Measurements from ENCODE around the gene TMEM256. TPM values are rescaled to one million over a fixed set of nuclear protein-coding genes. Genes with fewer than 3 reads are reported as not detected.

Gene TMEM256
- total and polyA plus RNA-seq, 2 of the 8 experiments (the other 6 are each of a cell fraction or from before 2014, with no cell fraction given): 97.0 to 350 TPM

DNA sequence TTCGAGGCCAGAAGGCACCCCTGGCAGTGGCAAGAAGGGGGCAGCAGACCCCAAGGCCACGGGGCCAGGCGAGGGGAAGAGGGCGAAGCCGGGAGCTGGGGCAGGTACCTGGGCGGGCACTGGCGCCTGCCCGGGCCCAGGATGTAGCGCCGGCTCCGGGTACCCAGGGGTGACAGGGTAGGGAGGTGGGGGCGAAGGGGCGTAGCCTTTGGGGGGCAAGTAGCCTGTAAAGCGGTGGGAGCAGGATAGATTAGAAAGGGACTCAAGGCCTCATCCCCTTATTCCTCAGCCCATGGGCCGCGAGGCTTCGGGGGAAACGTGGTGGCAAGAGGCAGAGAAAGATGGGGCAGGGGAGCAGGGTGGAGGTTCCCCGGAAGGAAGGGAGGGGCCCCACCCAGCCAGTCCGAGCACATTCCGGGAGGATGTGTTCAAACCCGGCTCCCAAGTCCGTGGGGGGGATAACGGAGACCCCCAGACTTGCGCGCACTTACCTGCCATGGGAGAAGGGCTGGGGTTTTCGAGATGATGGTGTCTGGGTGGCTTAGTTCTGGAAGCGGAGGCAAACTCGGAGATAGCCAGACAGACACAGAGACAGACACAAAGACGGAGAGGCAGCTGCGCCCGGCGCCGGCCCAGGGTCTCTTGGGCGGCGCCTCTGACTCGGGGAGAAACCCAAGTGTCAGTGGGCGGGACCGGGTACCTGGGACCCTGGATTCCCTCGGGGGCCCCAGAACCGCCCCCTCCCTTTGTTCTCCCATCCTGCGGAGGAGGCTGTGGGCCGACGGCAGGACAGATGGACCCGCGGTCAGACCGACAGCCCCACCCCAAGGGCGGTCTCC, 10.1 kb downstream of the TMEM256 start:
- no peak overlapping the region for H2BK12ac ChIP-seq (ENCODE audit: low read depth, low read length)
- peaks cover 14% of the 10 kb centered on the region; the same call in 1 of the 2 replicates for H3K23me2 ChIP-seq (ENCODE audit: low read depth, low read length)
- no peak overlapping the region for H2BK20ac ChIP-seq (ENCODE audit: low read length)
- H2AK5ac ChIP-seq (ENCODE audit: low read depth, low read length): no peak overlapping the region
- H2BK5ac ChIP-seq (ENCODE audit: low read depth, low read length): peak overlapping the region; percentile 75; the same call in 1 of the 2 replicates
- DNase-seq (ENCODE audit: low read depth in 1 of 2, low spot score in 2 of 2): peak in 1 of 2 experiments; percentile 78
- peak overlapping the region in 2 of 4 experiments; percentile 5 to 26; a peak in 1 of 7 replicates for H3K9ac ChIP-seq (replicated peaks in 1 of 4; ENCODE audit: extremely low read depth in 1 of 4, low read depth in 3 of 4, low read length in 3 of 4)
- H3K4me3 ChIP-seq (ENCODE audit: extremely low read depth in 1 of 4, insufficient read depth in 2 of 4, low read depth in 3 of 4, low read length in 4 of 4): peak overlapping the region; percentile 69 to 83 (median 72)
- no peak overlapping the region for H4K91ac ChIP-seq (replicated peaks; ENCODE audit: insufficient read length, low read length)
- peaks cover under 1 to 8% of the 10 kb centered on the region in 2 experiments for H4K20me1 ChIP-seq (replicated peaks in 1 of 2; ENCODE audit: control insufficient read depth in 1 of 2, insufficient read depth in 2 of 2, low read length in 2 of 2)
- peak overlapping the region; percentile 91 to 95 for H3K4me2 ChIP-seq (ENCODE audit: insufficient read depth in 1 of 2, low read depth in 2 of 2, low read length in 2 of 2)
- FAIRE-seq: no peak
- ChIA-PET POLR2A (ENCODE audit: partially characterized antibody) (interaction anchor here (0.9 to 4.9 kb wide), 9 partner anchors 9 to 159 kb away, joined by 3 to 29 read pairs (median 4); partner anchors contain the start of genes TMEM256 and TNK1), CTCF (ENCODE audit: partially characterized antibody) (interaction anchor here (0.6 to 2.6 kb wide), 12 partner anchors 10 to 196 kb away, joined by 3 to 9 read pairs (median 4); partner anchors contain the start of genes KCTD11, SOX15 and SPEM1)
- no peaks in the 10 kb centered on the region; the same call in 1 of the 2 replicates for H3K79me1 ChIP-seq (ENCODE audit: low read depth, low read length)
- peak overlapping the region; percentile 40 for H3K56ac ChIP-seq (replicated peaks; ENCODE audit: insufficient read length, low read depth, low read length)
- H3K79me2 ChIP-seq (ENCODE audit: control insufficient read depth in 1 of 2, insufficient read depth in 2 of 2, low read length in 2 of 2): no peaks in the 10 kb centered on the region
- H3K14ac ChIP-seq (ENCODE audit: insufficient read length): no peak overlapping the region
- no peak overlapping the region for H3K4ac ChIP-seq (replicated peaks; ENCODE audit: insufficient read length, low read depth, low read length)
- H2AFZ ChIP-seq (ENCODE audit: low read length): no peak overlapping the region; the same call in 1 of the 2 replicates
- no peak overlapping the region for H2BK120ac ChIP-seq (replicated peaks; ENCODE audit: low read depth, low read length)
- H2BK15ac ChIP-seq (ENCODE audit: low read length): no peak overlapping the region
- H3K18ac ChIP-seq (ENCODE audit: extremely low read depth, low read length): peak overlapping the region; percentile 90
- H3K27ac ChIP-seq (ENCODE audit: low read depth, low read length): no peak overlapping the region
- H3K27me3 ChIP-seq (replicated peaks in 1 of 4; ENCODE audit: control insufficient read depth in 3 of 4, extremely low read depth in 1 of 4, insufficient read depth in 3 of 4, low read length in 3 of 4): no peaks in the 10 kb centered on the region
- H3K9me3 ChIP-seq (ENCODE audit: insufficient read depth in 2 of 2, low read depth in 1 of 2, low read length in 1 of 2): no peaks in the 10 kb centered on the region
- H3K4me1 ChIP-seq (replicated peaks in 1 of 4; ENCODE audit: control insufficient read depth in 3 of 4, insufficient read depth in 4 of 4, low read length in 3 of 4): peaks cover 0 to 9% (median 3%) of the 10 kb centered on the region in 4 experiments; a peak in 6 of 7 replicates
- H4K8ac ChIP-seq (ENCODE audit: extremely low read depth, insufficient read depth, low read length): no peak overlapping the region; the same call in 1 of the 2 replicates
- H4K5ac ChIP-seq (ENCODE audit: insufficient read length, low read depth, low read length): peak overlapping the region; percentile 67
- H3K36me3 ChIP-seq (ENCODE audit: control insufficient read depth in 2 of 4, insufficient read depth in 4 of 4, low read length in 3 of 4): peaks cover 0 to 24% (median 10%) of the 10 kb centered on the region in 4 experiments; a peak in 5 of 8 replicates
- WGBS, 2 experiments (ENCODE audit: extremely low coverage in 1 of 2, insufficient coverage in 1 of 2, insufficient read length in 1 of 2, insufficient replicate concordance in 2 of 2, low coverage in 1 of 2, low lambda C conversion rate in 2 of 2, missing lambda C conversion rate in 1 of 2): 3% methylated on average over 32 of the region's 48 CpGs; no CpG with 5 or more reads in 1 of the 2 experiments
- no peak overlapping the region for H3K23ac ChIP-seq (ENCODE audit: insufficient read length)
- no peak for TF ChIP-seq POLR2AphosphoS5 (IDR thresholded peaks at IDR 0.05; ENCODE audit: low read depth, low read length)
- TF ChIP-seq GABPA (IDR thresholded peaks at IDR 0.05; ENCODE audit: borderline replicate concordance, insufficient read depth, low read length): no peak
- TF ChIP-seq SP2 (IDR thresholded peaks at IDR 0.05; ENCODE audit: low read length): no peak
- no peak for TF ChIP-seq MAFK (IDR thresholded peaks at IDR 0.05; ENCODE audit: low read depth, low read length)
- TF ChIP-seq, protein P1, sequence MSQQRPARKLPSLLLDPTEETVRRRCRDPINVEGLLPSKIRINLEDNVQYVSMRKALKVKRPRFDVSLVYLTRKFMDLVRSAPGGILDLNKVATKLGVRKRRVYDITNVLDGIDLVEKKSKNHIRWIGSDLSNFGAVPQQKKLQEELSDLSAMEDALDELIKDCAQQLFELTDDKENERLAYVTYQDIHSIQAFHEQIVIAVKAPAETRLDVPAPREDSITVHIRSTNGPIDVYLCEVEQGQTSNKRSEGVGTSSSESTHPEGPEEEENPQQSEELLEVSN (IDR thresholded peaks at IDR 0.05): peak; percentile 15; the same call in 1 of the 2 replicates
- TF ChIP-seq SP1 (IDR thresholded peaks at IDR 0.05; ENCODE audit: low read depth, low read length): no peak
- no peak for TF ChIP-seq CBX5 (IDR thresholded peaks at IDR 0.05; ENCODE audit: low read depth, low read length)
- TF ChIP-seq CEBPB (IDR thresholded peaks at IDR 0.05; ENCODE audit: low read depth, low read length): no peak
- no peak for TF ChIP-seq FOSL1 (IDR thresholded peaks at IDR 0.05; ENCODE audit: insufficient read depth, low read depth, low read length)
- no peak for TF ChIP-seq EZH2 (IDR thresholded peaks at IDR 0.05; ENCODE audit: low read depth, low read length, severe bottlenecking)
- TF ChIP-seq RXRA (IDR thresholded peaks at IDR 0.05; ENCODE audit: insufficient read depth, low read depth, low read length): no peak

Measured in H1 (cell line).